Posterior cingulate gyrus (tissue), 11 donors: ENCODE results near the gene UBE2C.
"Not testable (repeated sequence)": the region's sequence is repeated elsewhere in the genome, so short reads cannot be mapped to it uniquely, and the experiment has no call there.

Experiments
- DNase-seq, 10 donors: peaks; one replicate each; pipeline versions ENCODE4 v3.0.0 to v3.0.0-alpha.2; 2020 to 2021; ENCODE audit warnings: mixed read lengths in 3 of 10
- intact Hi-C: fragments of 100-400 bp; cut with DNase I; formaldehyde crosslinking; loops from one replicate; pipeline ENCODE4 v1.15.1; 2023

The UBE2C gene

DNA sequence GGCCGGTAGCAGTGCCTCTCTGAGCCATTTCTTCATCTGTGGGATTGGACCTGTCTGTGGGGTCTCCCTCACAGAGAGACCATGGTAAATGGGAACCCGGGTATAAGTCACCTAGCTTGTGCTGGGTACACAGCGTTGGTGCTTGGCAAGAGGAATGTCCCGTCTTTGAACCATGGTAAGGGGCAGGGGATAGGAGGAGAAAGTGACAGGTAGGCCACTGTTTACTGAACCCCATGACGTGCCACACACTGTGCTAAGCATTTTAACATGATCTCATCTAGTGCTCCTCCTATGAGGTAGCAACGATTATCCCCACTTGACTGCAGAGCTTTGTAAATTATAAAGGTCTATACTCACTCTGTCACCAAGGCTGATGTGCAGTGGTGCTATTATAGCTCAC, 15.3 kb downstream of the UBE2C start:
- no peak for DNase-seq
- intact Hi-C loops: no loop called here

DNA sequence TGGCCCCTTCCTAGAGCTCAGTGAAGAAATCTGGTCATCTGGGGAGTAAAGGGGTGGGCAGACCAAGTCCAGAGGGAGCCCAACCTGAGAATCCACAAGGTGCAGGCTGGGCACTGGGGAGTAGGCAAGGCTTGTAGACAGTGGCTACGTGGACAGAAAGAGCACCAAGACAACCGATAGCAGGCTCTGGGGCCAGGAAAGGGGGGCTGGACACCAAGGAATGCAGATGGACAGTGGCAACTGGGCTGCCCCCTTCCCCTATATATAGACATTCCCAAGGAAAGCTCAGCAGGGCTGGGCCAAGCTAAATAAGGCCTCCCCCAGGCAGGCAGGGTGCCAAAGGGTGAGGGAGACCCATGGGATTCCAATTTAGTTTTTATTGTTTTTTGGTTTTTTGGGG, 16.1 kb downstream of the UBE2C start:
- intact Hi-C loops: no loop called here
- DNase-seq: no peak

DNA sequence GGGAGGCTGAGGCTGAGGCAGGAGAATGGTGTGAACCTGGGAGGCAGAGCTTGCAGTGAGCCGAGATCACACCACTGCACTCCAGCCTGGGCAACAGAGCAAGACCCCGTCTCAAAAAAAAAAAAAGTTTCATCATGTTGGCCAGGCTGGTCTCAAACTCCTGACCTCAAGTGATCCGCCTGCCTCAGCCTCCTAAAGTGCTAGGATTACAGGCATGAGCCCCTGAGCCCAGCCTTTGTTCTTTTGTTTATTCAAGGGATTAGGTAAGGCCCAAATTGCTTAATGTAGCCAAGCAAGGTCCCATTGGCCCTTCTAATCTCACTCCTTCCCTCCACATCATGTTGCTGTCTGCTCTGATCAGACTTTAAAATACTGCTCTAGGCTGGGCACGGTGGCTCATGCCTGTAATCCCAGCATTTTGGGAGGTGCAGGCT, 17.2 kb downstream of the UBE2C start:
- DNase-seq, intact Hi-C loops: not testable (repeated sequence)

DNA sequence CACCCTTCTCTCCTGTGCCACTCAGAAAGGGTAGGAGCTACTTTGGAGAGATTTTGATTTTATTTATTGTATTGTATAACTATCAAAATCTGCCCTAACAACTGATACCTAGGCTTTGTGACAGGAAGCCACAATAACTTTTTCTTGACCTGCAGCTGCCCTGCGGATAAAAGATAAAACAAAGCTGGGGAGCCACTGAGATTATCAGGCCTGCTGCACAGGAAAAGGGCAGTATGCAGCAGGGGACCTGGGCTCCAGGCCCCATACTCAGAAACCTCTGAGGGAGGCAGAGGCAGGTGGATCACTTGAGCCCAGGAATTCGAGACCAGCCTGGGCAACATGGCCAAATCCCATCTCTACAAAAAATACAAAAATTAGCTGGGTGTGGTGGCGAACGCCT, 20.2 kb downstream of the UBE2C start:
- DNase-seq: peak in 1 of 10 donors; percentile 38
- intact Hi-C loops: no loop called here

DNA sequence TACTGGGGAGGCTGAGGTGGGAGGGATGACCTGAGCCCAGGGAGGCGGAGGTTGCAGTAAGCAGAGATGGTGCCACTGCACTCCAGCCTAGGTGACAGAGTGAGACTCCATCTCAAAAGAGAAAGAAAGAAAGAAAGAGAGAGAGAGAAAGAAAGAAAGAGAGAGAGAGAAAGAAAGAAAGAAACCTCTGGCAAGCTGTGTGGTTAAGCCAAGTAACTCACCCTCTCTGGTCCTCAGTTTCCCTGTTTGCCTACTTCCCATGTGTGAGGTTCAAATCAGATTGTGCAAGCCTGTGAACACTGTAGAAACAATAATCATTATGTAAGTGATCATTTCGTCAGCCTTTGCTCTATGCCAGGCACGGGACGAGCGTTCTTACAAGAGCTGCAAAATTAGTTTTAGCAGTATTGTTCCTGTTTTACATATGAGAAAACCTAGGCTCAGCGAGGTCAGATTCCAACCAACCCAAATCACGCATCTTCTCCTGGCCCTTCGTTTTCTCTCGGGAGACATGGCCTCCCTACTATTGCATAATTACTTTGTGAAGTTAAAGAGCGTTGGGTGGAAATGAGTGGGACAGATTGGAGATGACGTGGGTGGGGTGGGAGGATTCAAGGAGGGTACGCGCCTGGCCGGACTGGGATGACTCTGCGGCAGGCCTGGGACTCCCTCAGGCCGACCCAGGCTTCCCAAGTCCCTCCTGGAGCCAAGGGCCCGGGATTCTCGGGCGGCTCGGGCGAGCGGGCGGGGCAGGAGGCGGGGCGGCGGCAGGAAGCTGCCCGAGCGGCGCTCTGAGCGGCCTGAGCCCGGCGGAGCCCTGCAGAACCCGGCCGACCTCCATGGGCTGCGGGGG, 20.8 kb downstream of the UBE2C start, which contains the start of gene SNX21:
Gene SNX21 (plus strand): TSS at position 770 of the 853 bp plus-strand sequence. CDS start 121 bp downstream, outside the sequence.
- DNase-seq: peak; percentile 37 to 96 (median 66)
- intact Hi-C loops: no loop called here

DNA sequence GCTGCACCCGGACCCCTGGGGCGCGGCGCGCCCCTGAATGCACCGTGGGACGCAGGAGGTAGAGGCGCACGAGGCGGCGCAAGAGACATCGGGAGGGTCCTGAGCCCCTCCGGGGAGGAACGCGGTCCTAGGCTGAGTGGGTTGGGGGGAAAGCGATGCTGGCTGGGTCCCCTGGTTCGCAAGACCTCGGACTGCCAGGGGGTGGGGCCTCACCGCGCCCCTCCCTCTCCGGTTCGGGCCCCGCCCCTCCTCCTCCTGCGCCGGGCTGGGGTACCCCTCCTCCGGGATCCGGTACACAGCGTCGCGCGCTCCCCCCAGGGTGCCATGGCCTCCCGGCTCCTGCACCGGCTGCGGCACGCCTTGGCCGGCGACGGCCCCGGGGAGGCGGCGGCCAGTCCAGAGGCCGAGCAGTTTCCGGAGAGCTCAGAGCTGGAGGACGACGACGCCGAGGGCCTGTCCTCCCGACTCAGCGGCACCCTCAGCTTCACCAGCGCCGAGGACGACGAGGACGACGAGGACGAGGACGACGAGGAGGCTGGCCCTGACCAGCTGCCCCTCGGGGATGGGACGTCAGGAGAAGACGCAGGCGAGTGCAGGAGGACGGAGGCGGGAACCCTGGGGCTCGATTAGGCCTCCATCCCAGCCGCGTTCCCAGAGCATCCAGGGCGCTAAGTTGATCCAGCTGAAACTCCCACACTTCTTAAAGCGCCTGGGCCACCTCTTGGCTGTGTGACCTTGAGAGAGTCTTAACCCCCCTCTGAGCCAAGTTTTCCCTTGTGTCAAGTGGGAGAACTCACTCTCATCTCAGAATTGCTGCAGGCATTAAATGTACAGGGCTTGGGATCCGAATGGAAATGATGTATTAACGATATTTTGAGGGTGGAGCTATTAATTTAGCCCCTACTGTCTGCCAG, 21.7 kb downstream of the UBE2C start:
- intact Hi-C loops: no loop called here
- peak; percentile 57 to 97 (median 73) for DNase-seq

DNA sequence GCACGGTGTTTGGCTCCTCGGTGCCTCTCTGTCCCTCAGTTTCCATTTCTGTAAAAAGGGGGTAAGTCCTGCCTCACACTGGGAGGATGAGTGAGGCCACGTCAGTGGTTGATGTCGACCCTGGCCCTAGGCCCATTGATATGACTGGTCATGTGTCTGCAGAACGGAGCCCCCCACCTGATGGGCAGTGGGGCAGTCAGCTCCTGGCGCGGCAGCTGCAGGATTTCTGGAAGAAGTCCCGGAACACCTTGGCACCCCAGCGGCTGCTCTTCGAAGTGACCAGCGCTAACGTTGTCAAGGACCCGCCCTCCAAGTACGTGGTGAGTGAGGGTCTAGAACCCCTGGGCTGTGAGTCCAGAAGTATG, 22.3 kb downstream of the UBE2C start:
- DNase-seq: peak in 1 of 10 donors; percentile 78
- intact Hi-C loops: no loop called here

DNA sequence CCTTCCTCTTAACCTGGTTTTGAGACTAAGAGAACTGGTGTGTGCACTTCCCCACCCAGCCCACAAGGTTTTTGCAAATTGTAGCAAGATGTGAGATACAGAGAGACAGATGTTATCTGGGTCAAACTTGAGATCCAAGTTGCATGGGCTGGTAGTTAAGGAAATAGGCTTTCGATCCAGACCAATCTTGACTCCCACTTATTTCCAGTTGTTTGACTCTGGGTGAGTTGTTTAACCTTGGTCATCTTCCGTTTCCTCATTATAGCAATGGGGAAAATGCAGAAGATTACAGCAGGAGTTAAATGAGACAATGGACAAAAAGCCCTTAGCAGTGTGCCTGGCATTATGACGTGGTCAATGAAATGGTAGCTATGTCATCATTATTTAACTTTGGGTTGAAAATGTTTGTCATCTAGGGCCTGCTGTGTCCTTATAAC, 22.9 kb downstream of the UBE2C start:
- no peak for DNase-seq
- intact Hi-C loops: no loop called here

DNA sequence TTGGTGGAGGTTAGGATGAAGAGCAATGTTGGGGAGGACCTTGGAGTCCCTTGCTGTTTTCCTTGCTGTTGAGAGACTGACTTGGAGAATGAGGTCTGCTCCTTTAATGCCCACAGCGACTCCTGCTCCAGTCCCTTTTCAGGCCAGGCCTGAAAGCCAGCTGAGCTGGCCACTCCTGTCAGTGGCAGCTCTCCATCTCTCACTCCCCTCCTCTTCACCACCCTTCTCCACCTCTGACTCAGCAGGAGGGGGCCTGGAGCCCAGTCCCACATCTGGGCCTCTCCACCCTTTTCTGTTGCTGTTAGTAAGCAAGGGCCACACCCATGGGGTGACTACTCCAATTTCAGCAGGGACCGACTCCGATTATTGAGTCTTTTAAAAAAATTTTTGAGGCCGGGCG, 23.4 kb downstream of the UBE2C start:
- no peak for DNase-seq
- intact Hi-C loops: no loop called here

DNA sequence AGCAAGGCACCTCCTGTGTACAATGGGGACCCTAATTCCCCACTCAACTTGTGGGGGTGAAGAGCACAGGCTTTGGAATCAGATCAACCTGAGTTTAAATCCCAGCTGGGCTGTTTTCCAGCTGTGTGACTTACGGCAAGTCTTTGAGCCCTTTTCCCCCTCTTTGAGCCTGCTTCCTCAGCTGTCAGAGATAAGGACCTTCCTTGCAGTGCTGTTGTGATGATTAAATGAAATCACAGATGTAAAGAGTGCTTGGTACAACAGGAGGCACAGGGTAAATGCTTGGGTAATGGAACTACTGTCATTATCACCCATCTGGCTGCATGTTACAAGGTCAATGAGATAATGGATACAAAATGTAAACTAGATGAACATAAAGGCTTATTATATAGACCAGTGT, 24.4 kb downstream of the UBE2C start:
- intact Hi-C loops: no loop called here
- DNase-seq: no peak

DNA sequence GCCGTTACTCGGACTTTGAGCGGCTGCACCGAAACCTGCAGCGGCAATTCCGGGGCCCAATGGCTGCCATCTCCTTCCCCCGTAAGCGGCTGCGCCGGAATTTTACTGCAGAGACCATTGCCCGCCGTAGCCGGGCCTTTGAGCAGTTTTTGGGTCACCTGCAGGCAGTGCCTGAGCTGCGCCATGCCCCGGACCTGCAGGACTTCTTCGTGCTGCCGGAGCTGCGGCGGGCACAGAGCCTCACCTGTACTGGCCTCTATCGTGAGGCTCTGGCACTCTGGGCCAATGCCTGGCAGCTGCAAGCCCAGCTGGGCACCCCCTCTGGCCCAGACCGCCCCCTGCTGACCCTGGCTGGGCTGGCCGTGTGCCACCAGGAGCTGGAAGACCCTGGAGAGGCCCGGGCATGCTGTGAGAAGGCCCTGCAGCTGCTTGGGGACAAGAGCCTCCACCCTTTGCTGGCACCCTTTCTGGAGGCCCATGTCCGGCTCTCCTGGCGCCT, 28.3 kb downstream of the UBE2C start:
- DNase-seq: peak in 1 of 10 donors; percentile 82
- intact Hi-C loops: no loop called here

DNA sequence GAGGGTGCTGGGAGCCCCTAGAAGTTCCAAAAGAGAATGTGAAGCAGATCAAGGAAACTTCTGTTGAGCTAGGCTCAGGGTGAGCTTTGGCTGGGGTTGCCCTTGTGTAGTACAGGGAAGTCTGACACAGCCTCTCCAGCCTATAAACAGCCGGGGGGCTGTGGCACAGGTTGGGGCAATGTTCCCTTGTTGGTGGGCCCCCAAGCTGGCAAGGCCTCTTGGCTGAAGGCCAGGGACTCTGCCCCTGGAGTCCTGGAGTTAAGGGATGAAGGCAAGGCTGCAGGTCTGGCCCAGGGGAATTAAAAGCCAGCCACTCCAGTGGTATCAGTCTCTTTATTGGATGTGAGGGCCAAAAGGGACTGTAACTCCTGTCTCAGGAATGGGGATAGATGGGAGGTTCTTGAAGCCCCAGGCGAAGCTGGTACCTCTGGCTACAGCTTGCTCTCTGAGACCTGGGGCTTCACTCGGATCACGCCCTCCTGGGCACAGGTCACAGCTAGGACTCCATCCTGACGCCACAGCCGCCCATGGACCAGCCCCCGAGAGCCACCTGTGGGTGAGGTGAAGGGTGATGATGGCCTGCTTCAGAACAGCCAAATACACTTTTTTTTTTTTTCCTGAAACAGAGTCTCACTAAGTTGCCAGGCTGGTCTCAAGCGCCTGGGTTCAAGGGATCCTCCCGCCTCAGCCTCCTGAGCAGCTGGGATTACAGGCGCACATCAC, 29.1 kb downstream of the UBE2C start:
- no peak for DNase-seq
- intact Hi-C loops: no loop called here

DNA sequence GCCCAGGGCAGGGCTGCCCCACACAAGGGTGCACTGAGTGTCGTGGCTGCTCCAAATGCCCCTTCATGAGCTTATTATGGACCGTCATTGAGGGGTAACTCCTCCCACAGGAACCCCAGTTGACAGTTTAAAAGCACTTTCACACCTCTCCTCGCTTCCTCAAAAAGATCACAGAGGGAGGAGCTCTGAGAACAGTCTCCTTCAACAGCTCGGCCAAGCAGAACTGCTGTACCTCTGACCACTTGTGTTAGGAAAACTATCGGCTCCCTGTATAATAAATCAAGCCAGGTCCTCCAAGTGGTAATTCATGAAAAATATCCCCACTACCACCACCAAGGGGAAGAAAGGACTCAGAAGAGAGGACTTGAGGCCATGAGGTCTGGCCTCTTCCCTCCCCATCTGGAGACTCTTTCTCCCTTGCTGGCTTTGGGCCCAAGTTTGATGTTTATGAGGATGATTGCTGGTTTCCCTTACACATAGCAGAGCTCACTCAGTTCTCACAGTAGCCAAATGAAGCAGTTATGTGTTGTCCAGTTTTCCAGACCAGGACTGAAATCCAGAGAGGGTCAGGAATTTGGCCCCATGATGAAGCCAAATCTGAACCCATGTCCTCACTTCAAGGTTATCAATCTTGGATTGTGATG, 29.8 kb downstream of the UBE2C start:
- intact Hi-C loops: no loop called here
- no peak for DNase-seq

DNA sequence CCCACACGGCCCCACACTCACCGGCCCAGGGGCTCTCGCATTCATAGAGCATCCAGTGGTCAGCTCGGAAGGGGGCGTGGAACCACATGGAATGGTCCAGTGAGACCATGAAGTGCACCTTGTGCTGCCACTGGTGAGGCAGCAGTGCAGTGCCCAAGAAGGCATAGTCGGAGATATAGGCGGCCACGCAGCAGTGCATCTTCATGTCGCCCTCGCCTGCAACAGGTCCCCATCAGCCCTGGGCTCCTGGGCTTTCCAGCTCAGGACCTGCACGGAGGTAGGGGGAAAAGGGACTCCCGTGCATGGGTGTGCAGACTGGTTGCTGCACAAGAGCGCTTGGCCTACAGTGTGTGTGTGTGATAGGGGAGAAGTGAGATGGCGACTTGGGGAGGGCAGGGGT, 31.1 kb downstream of the UBE2C start:
- peak in 1 of 10 donors; percentile 24 for DNase-seq
- intact Hi-C loops: no loop called here

DNA sequence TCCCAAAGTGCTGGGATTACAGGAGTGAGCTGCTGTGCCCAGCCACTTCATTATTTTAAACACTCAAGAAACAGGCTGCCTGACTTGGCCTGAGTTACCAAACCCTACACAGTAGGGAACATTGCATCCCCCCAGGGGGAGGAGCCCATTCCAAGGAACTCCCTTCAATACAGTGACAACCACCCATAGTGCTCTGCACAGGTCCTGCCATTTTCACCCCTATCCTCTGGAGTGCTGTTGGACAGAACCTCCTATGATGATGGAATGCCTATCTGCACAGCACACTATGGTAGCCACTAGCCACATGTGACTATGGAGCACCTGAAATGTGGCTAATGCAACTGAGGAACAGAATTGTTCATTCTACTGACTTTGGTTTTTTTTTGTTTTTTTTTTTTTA, 33.0 kb downstream of the UBE2C start:
- intact Hi-C loops: no loop called here
- DNase-seq: no peak

DNA sequence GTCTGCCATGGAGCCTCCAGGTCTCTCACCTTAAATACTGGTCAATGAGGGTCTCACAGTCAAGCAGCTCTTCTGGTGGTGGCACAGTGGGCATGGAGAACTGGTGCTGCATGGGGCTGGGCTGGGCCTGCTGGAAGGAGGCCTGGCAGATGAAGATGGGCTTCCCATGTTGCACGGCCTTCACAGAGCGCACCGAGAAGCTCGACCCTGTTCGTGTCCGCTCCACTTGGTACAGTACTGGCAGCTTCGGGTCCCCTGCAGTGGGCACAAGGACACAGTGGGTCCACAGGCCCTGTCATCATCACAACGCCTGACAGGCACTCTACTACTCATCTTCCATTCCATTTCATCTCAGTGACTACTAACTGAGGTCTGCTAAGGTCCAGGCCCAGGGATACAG, 36.0 kb downstream of the UBE2C start:
- DNase-seq: peak in 2 of 10 donors; percentile 43 to 44
- intact Hi-C loops: no loop called here

DNA sequence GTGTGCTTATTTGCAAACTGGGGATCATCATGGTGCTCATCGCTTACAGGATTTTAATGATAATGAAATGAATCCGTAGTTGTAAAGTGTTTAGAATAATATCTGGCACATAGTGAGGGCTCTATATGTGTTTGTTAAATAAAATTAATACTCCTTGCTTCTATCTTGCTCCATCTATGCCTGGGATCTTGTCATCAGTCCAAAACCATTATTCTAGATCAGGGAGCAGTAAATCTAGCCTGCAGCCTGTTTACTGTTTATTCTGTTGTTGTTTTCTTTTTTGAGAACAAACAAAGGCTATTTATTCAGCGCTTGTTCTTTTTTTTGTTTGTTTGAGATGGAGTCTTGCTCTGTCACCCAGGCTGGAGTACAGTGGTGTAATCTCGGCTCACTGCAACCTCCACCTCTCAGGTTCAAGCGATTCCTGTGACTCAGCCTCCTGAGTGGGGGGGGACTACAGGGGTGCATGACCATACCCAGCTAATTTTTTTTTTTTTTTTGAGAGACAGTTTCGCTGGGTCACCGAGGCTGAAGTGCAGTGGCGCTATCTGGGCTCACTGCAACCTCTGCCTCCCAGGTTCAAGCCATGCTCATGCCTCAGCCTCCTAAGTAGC, 36.6 kb downstream of the UBE2C start:
- intact Hi-C loops: no loop called here

DNA sequence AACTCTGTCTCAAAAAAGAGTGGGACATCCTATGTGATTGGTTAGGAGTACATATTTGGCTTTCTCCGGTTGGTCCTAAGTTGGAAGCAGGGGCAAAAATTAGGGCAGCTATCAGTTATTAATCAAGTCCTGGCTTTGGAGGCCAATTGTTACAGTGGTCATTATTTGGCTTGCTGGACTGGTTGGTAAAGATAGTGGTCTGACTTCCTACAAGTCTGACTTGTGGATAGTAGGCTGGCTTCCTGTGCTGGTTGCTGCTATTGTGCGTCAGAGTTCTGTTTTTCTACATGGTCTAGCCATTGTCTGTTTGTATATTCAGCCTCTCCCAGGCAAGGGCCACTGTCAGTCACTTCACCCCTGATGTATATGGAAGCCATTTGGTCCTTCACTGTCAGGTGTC, 37.8 kb downstream of the UBE2C start:
- DNase-seq: no peak
- intact Hi-C loops: no loop called here

More for the DNA sequence above, 36.6 kb downstream of the UBE2C start:
- DNase-seq: peak in 1 of 10 donors; percentile 30

DNA sequence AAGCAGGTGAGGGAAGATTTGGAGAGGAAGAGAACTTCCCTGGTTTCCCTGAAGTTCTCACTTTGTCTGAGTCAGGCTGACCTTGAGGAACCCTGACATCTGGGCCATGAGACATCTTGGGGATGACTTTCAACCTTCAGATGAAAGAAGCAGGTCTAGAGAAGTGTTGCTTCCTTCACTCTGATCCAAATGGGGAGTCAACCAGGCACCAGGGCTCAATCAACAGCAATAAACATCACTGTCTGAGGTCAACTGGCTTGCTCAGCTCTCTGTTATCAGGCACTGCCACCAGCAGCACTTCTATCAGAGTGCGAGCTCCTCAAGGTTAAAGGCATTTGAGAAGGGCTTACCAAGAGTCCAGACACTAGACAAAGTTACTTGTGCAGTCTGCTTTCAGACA, 38.5 kb downstream of the UBE2C start:
- intact Hi-C loops: no loop called here
- DNase-seq: no peak

DNA sequence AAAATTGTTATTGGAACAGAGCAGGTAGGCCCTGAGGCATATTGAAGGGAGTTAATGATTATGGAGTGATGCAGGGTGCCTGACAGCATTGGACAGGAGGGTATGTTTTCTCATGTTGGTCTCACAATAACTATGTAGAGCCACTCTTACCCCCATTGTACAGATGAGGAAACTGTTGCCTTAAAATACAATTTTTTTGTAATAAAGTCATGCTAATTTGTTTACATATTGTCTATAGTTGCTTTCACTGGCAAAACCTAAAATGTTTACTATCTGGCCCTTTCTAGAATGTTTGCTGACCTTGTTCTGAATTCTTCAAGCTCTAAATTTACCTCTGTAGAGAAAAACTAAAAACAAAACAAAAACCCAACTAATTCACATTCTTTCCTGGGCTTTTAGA, 39.1 kb downstream of the UBE2C start:
- no peak for DNase-seq
- intact Hi-C loops: no loop called here
